Breast epithelium (tissue), 4 donors: ENCODE data around the gene TMEM132D. TPM values are rescaled to one million over a fixed set of nuclear protein-coding genes. Genes with fewer than 3 reads are reported as not detected.

ENCODE experiments used
- DNase-seq, 2 donors: peaks; one replicate each; pipeline ENCODE4 v3.0.0-alpha.2; 2019; ENCODE audit warnings: low spot score in 2 of 2
- H3K27ac ChIP-seq, 2 donors: fragments of 200-600 bp; sonication (generic) in 1 of 2; one replicate each; pipeline ENCODE4 v1.5.1; 2016 to 2019; ENCODE audit warnings: mild to moderate bottlenecking in 1 of 2
- H3K27me3 ChIP-seq, 2 donors: fragments of 200-600 bp; sonication (generic) in 1 of 2; one replicate each; pipeline versions ENCODE4 v1.5.1 to v1.6.0; 2017 to 2019; ENCODE audit warnings: control low read depth in 1 of 2, mild to moderate bottlenecking in 1 of 2
- H3K36me3 ChIP-seq: fragments of 200-600 bp; one replicate; pipeline ENCODE4 v1.5.1; 2019
- H3K4me1 ChIP-seq, 2 donors: fragments of 200-600 bp; sonication (generic); one replicate each; pipeline ENCODE4 v1.5.1; 2016 to 2019; ENCODE audit warnings: control low read depth in 1 of 2
- H3K4me3 ChIP-seq, 3 donors: fragments of 200-600 bp; sonication (generic); 1 replicate in 2 of 3; 2 replicates in 1 of 3; pipeline ENCODE4 v1.5.1; 2016 to 2019; ENCODE audit warnings: mild to moderate bottlenecking in 3 of 3, moderate library complexity in 2 of 3
- H3K9me3 ChIP-seq, 2 donors: fragments of 200-600 bp; sonication (generic) in 1 of 2; one replicate each; pipeline ENCODE4 v1.5.1; 2016 to 2019; ENCODE audit warnings: control low read depth in 1 of 2
- CTCF ChIP-seq, 3 donors: fragments of 450-650 bp; IDR thresholded peaks; one replicate each; pipeline ENCODE4 v1.5.1; 2016 to 2017; ENCODE audit warnings: antibody characterized with exemption in 3 of 3, mild to moderate bottlenecking in 3 of 3, moderate library complexity in 3 of 3
- POLR2A ChIP-seq: fragments of 450-650 bp; IDR thresholded peaks from one replicate; pipeline ENCODE4 v1.6.1; 2016; ENCODE audit warnings: antibody characterized with exemption, mild to moderate bottlenecking, moderate library complexity
- POLR2AphosphoS5 ChIP-seq, 3 donors: sonication (generic); formaldehyde crosslinking; IDR thresholded peaks; one replicate each; pipeline ENCODE4 v1.6.1; 2017; ENCODE audit warnings: antibody characterized with exemption in 3 of 3
- intact Hi-C: fragments of 100-400 bp; cut with DNase I; formaldehyde crosslinking; loops from one replicate; pipeline ENCODE4 v1.15.1; 2023; ENCODE audit warnings: low total_unique reads
- total RNA-seq, 3 donors: library from RNA; depleted of rRNA; stranded (reverse); fragments of >200 nt; gene quantifications; one replicate each; pipeline ENCODE4 v1.1.0, GENCODE V29; 2016

TMEM132D gene
- total RNA-seq, 3 donors from 2014 or later: not detected

- no peaks in the 10 kb centered on the region for H3K4me1 ChIP-seq
- TF ChIP-seq POLR2AphosphoS5 (IDR thresholded peaks at IDR 0.05) (no peak), POLR2A (no peak), CTCF (IDR thresholded peaks at IDR 0.05) (no peak)
- H3K27me3 ChIP-seq: no peaks in the 10 kb centered on the region
- H3K36me3 ChIP-seq: no peaks in the 10 kb centered on the region
- intact Hi-C loops: no loop called here
- no peak for DNase-seq
- no peak overlapping the region for H3K4me3 ChIP-seq
- peaks cover 0 to 4% of the 10 kb centered on the region in 2 donors for H3K9me3 ChIP-seq
- no peak overlapping the region for H3K27ac ChIP-seq
Observed at GRCh38 chr12:129746318-129746717, 157.5 kb downstream of the TMEM132D start.

- Histone ChIP-seq H3K4me3 (no peak overlapping the region), H3K4me1 (no peaks in the 10 kb centered on the region), H3K27ac (no peak overlapping the region), H3K9me3 (peaks cover 0 to 4% of the 10 kb centered on the region in 2 donors), H3K27me3 (no peaks in the 10 kb centered on the region), H3K36me3 (no peaks in the 10 kb centered on the region)
- no peak for DNase-seq
- TF ChIP-seq CTCF (IDR thresholded peaks at IDR 0.05): no peak
- TF ChIP-seq POLR2AphosphoS5 (IDR thresholded peaks at IDR 0.05): no peak
- TF ChIP-seq POLR2A: no peak
- intact Hi-C loops: no loop called here
Observed at GRCh38 chr12:129729170-129729569, 174.7 kb downstream of the TMEM132D start.

GRCh38 chr12:129727100-129727499 lies 176.7 kb downstream of the TMEM132D start:
- TF ChIP-seq CTCF (IDR thresholded peaks at IDR 0.05) (no peak), POLR2AphosphoS5 (IDR thresholded peaks at IDR 0.05) (no peak), POLR2A (no peak)
- Histone ChIP-seq H3K27ac (no peak overlapping the region), H3K4me1 (no peaks in the 10 kb centered on the region), H3K4me3 (no peak overlapping the region), H3K9me3 (peaks cover 0 to 4% of the 10 kb centered on the region in 2 donors), H3K27me3 (no peaks in the 10 kb centered on the region), H3K36me3 (no peaks in the 10 kb centered on the region)
- intact Hi-C loops: no loop called here
- no peak for DNase-seq

GRCh38 chr12:129723260-129723659 lies 180.6 kb downstream of the TMEM132D start:
- Histone ChIP-seq H3K9me3 (no peaks in the 10 kb centered on the region), H3K4me3 (no peak overlapping the region), H3K27ac (no peak overlapping the region), H3K27me3 (no peaks in the 10 kb centered on the region), H3K4me1 (no peaks in the 10 kb centered on the region), H3K36me3 (no peaks in the 10 kb centered on the region)
- DNase-seq: no peak
- TF ChIP-seq POLR2AphosphoS5 (IDR thresholded peaks at IDR 0.05) (no peak), POLR2A (no peak), CTCF (IDR thresholded peaks at IDR 0.05) (no peak)
- intact Hi-C loops: no loop called here

GRCh38 chr12:129720618-129721017 lies 183.2 kb downstream of the TMEM132D start:
- DNase-seq: no peak
- H3K27ac ChIP-seq: no peak overlapping the region
- H3K27me3 ChIP-seq: no peaks in the 10 kb centered on the region
- intact Hi-C loops: no loop called here
- no peak overlapping the region for H3K4me3 ChIP-seq
- no peaks in the 10 kb centered on the region for H3K4me1 ChIP-seq
- H3K9me3 ChIP-seq: peaks cover 0 to 5% of the 10 kb centered on the region in 2 donors
- no peaks in the 10 kb centered on the region for H3K36me3 ChIP-seq
- TF ChIP-seq POLR2A (no peak), CTCF (IDR thresholded peaks at IDR 0.05) (no peak), POLR2AphosphoS5 (IDR thresholded peaks at IDR 0.05) (no peak)
